ENCODE data around the gene INMT.

- TF ChIP-seq CTCF (IDR thresholded peaks at IDR 0.05) (no peak), EZH2 (IDR thresholded peaks at IDR 0.05; ENCODE audit: borderline replicate concordance, insufficient read depth, low read depth, low read length, poor library complexity, severe bottlenecking) (no peak)
Observed at GRCh38 chr7:30726296-30727006, 25.5 kb upstream of the INMT start.
